ENCODE results near the gene NUFIP2.

DNA sequence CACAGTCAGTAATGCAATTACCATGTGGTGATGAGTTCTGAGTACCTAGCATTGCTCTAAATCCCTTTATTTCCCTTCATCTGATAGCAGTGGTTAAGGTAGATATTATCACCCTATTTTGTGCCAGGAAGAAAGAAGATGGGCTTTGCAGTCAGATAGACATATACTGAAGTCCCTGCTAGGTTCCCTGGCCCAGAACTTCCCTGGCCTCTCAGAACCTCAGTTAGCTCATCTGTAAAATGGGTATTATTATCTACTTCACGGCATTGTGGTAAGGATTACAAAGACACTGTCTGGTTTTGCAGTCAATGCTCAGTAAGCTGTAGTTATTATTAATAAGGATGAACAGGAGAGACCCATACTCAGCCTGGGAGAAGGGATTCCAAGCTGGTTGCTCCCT, 51.9 kb downstream of the NUFIP2 start:
- TF ChIP-seq, protein P1, sequence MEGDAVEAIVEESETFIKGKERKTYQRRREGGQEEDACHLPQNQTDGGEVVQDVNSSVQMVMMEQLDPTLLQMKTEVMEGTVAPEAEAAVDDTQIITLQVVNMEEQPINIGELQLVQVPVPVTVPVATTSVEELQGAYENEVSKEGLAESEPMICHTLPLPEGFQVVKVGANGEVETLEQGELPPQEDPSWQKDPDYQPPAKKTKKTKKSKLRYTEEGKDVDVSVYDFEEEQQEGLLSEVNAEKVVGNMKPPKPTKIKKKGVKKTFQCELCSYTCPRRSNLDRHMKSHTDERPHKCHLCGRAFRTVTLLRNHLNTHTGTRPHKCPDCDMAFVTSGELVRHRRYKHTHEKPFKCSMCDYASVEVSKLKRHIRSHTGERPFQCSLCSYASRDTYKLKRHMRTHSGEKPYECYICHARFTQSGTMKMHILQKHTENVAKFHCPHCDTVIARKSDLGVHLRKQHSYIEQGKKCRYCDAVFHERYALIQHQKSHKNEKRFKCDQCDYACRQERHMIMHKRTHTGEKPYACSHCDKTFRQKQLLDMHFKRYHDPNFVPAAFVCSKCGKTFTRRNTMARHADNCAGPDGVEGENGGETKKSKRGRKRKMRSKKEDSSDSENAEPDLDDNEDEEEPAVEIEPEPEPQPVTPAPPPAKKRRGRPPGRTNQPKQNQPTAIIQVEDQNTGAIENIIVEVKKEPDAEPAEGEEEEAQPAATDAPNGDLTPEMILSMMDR (IDR thresholded peaks at IDR 0.05) = no peak
- TF ChIP-seq ZFX (IDR thresholded peaks at IDR 0.05; ENCODE audit: borderline replicate concordance) = no peak

Data from 22Rv1 (cell line).